HepG2 (cell line): ENCODE data around the gene SYPL1. TPM values are rescaled to one million over a fixed set of nuclear protein-coding genes. Genes with fewer than 3 reads are reported as not detected.
A peak's percentile ranks its signal among the peaks of the same experiment; 100 is the strongest.

Experiments used
- ARID5B ChIP-seq: IDR thresholded peaks from 2 replicates; pipeline ENCODE4 v1.4.0; 2020; ENCODE audit warnings: mild to moderate bottlenecking, missing genetic modification reagents
- ETV5 ChIP-seq: IDR thresholded peaks from 2 replicates; pipeline ENCODE4 v1.6.1; 2018; ENCODE audit warnings: missing biosample characterization, missing genetic modification reagents, inconsistent platforms, borderline replicate concordance
- GABPB1 ChIP-seq: IDR thresholded peaks from 2 replicates; pipeline ENCODE4 v1.6.1; 2016; ENCODE audit warnings: mild to moderate bottlenecking, missing genetic modification reagents, moderate library complexity, missing compliant biosample characterization
- HMGXB4 ChIP-seq, 2 experiments: sonication (generic) in 1 of 2; formaldehyde crosslinking in 1 of 2; IDR thresholded peaks; 2 replicates each; pipeline versions ENCODE4 v1.4.0 to v1.6.1; 2018 to 2020; ENCODE audit warnings: missing genetic modification reagents in 2 of 2, borderline replicate concordance in 1 of 2, low read depth in 1 of 2, mild to moderate bottlenecking in 1 of 2, missing biosample characterization in 1 of 2
- HOXA3 ChIP-seq: sonication (generic); formaldehyde crosslinking; IDR thresholded peaks from 2 replicates; pipeline ENCODE4 v1.5.0; 2020; ENCODE audit warnings: missing genetic modification reagents
- MLLT10 ChIP-seq: sonication (generic); formaldehyde crosslinking; IDR thresholded peaks from 2 replicates; pipeline ENCODE4 v1.4.0; 2020; ENCODE audit warnings: missing genetic modification reagents
- PATZ1 ChIP-seq: sonication (generic); formaldehyde crosslinking; IDR thresholded peaks from 2 replicates; pipeline ENCODE4 v1.4.0; 2020; ENCODE audit warnings: missing genetic modification reagents
- RAD21 ChIP-seq: fragments of 450-650 bp; formaldehyde crosslinking; IDR thresholded peaks from 2 replicates; pipeline ENCODE4 v1.5.0; 2020; ENCODE audit warnings: mild to moderate bottlenecking
- SALL1 ChIP-seq: sonication (generic); formaldehyde crosslinking; IDR thresholded peaks from 2 replicates; pipeline ENCODE4 v1.8.0; 2022; ENCODE audit warnings: mild to moderate bottlenecking, missing genetic modification reagents
- STAG1 ChIP-seq: sonication (generic); formaldehyde crosslinking; IDR thresholded peaks from 2 replicates; pipeline ENCODE4 v1.4.0; 2020; ENCODE audit warnings: missing genetic modification reagents
- UBTF ChIP-seq: sonication (generic); formaldehyde crosslinking; IDR thresholded peaks from 2 replicates; pipeline ENCODE4 v1.4.0; 2020; ENCODE audit warnings: mild to moderate bottlenecking, missing genetic modification reagents
- XRCC5 ChIP-seq: fragments of 200-400 bp; formaldehyde crosslinking; optimal IDR thresholded peaks from 2 replicates; pipeline ENCODE3; 2017; ENCODE audit warnings: mild to moderate bottlenecking, low read length
- ZBTB1 ChIP-seq: sonication (generic); formaldehyde crosslinking; IDR thresholded peaks from 2 replicates; pipeline ENCODE4 v1.4.0; 2020; ENCODE audit warnings: missing genetic modification reagents, borderline replicate concordance
- ZBTB38 ChIP-seq: sonication (generic); formaldehyde crosslinking; IDR thresholded peaks from 2 replicates; pipeline ENCODE4 v1.5.1; 2020; ENCODE audit warnings: mild to moderate bottlenecking, missing genetic modification reagents
- ZNF331 ChIP-seq: sonication (generic); formaldehyde crosslinking; IDR thresholded peaks from 2 replicates; pipeline ENCODE4 v1.4.0; 2020; ENCODE audit warnings: missing genetic modification reagents
- ZNF414 ChIP-seq: sonication (generic); formaldehyde crosslinking; IDR thresholded peaks from 2 replicates; pipeline ENCODE4 v1.5.0; 2020; ENCODE audit warnings: missing genetic modification reagents
- ZNF431 ChIP-seq: sonication (generic); formaldehyde crosslinking; IDR thresholded peaks from 2 replicates; pipeline ENCODE4 v1.9.0; 2022; ENCODE audit warnings: missing genetic modification reagents, low read depth, mild to moderate bottlenecking, borderline replicate concordance
- polyA plus RNA-seq, 8 experiments: library from polyadenylated mRNA; depleted of rRNA in 3 of 8; stranded (reverse) in 7 of 8; unstranded in 1 of 8; fragments of >200 nt; fragmentation: Illumina TruSeq in 4 of 8; extraction: Trizol in 4 of 8; gene quantifications; 2 replicates each; pipeline versions ENCODE4 v1.2.1 to v1.2.3, GENCODE V29; 2011 to 2016; ENCODE audit warnings: low read depth in 4 of 8, missing spikeins in 1 of 8, mixed read lengths in 1 of 8; ENCODE audit not compliant: insufficient read depth in 1 of 8
- total RNA-seq, 5 experiments: library from RNA; depleted of rRNA; stranded (reverse); fragments of >200 nt; fragmentation: Illumina TruSeq; extraction: Trizol; gene quantifications; 2 replicates each; pipeline ENCODE4 v1.2.3, GENCODE V29; 2016; ENCODE audit warnings: low read depth in 1 of 5

SYPL1 gene
- total and polyA plus RNA-seq, 2 of the 13 experiments (the other 11 are each of a cell fraction or from before 2014, with no cell fraction given) = 27.5 to 40.2 TPM

GRCh38 chr7:106050002-106050745, 61.9 kb downstream of the SYPL1 start (continued):
- TF ChIP-seq ARID5B (CRISPR knock-in tag) (0 out of 2 replicates have a peak, but pooled peaks have one; percentile 33), ZBTB1 (CRISPR knock-in tag) (no peak), RAD21 (CRISPR knock-in tag) (peak; percentile 66), XRCC5 (peak; percentile 76), ETV5 (CRISPR knock-in tag) (peak; percentile 59), MLLT10 (CRISPR knock-in tag) (no peak), ZNF431 (CRISPR knock-in tag) (no peak), GABPB1 (CRISPR knock-in tag) (peak; percentile 32; the same call in 1 of the 2 replicates), ZNF331 (CRISPR knock-in tag) (peak; percentile 61; the same call in 1 of the 2 replicates), PATZ1 (peak; percentile 84), HMGXB4 (CRISPR knock-in tag; IDR thresholded peaks at IDR 0.05; ENCODE audit: borderline replicate concordance in 1 of 2, low read depth in 1 of 2) (0 out of 4 replicates have a peak, but pooled peaks have one; percentile 30 to 34), STAG1 (peak; percentile 75), ZNF414 (CRISPR knock-in tag) (no peak), UBTF (CRISPR knock-in tag) (peak; percentile 32; the same call in 1 of the 2 replicates), HOXA3 (CRISPR knock-in tag) (0 out of 2 replicates have a peak, but pooled peaks have one; percentile 53), ZBTB38 (CRISPR knock-in tag) (peak; percentile 12; the same call in 1 of the 2 replicates), SALL1 (peak; percentile 59)
